Measurements from ENCODE around the gene TBC1D22A. TPM values are rescaled to one million over a fixed set of nuclear protein-coding genes. Genes with fewer than 3 reads are reported as not detected.

The TBC1D22A gene
- total and polyA plus RNA-seq, 2 donors: 11.8 to 25.7 TPM

DNA sequence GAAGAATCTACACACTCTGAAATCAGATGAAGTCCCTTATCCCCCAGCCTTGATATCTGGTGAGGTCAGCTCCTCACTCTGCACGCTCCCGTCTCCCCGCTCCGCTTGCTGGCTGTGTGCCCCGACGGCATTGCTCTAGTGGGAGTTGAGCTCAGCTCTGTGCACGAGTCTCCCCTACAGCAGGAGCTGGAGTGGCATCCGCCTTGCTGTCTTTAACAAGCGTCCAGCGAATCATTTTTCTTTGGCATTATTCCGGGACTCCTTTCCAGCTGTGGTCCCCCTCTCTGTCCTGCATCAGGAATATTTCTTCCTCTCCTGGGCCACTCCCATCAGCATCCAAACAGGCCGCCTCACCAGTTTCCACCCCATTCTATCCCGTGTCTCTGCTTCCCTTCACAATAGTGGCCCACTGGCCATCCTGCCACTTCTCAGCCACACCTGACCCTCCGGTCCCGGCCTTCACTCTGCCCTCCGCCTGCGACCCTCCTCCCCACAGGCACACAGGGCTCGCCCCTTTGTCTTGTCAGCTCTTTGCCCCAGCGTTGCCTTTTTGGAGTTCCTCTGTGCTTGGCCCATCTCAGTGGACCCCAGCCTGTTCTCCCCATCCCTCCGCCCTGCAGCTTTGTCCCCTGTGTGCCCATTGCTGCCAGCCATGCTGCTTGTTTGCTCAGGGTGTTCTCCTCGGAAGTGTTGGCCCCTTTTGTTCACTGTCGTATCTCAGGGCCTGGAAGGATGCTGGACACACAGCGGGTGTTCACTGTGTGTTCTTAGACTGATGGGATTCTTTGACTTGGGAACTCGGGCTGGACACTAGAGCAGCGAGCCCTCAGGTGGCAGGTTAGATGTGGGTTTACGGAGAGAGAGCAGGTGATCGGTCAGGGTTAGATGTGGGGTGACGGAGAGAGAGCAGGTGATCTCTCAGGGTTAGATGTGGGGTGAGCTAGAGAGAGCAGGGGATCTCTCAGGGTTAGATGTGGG lies 441.8 kb downstream of the TBC1D22A start:
- Histone ChIP-seq H3K36me3 (ENCODE audit: control insufficient read depth in 2 of 2, insufficient read depth in 2 of 2, low read length in 1 of 2) (no peaks in the 10 kb centered on the region), H3K27me3 (ENCODE audit: control insufficient read depth in 2 of 2, insufficient read depth in 1 of 2, low read length in 1 of 2) (no peaks in the 10 kb centered on the region), H3K27ac (ENCODE audit: low read depth in 1 of 2, low read length in 1 of 2) (no peak overlapping the region), H3K4me3 (ENCODE audit: low read length in 2 of 2) (no peak overlapping the region), H3K9me3 (ENCODE audit: control insufficient read depth in 2 of 2, insufficient read depth in 1 of 2, low read length in 1 of 2) (no peaks in the 10 kb centered on the region), H3K4me1 (ENCODE audit: control insufficient read depth in 2 of 2, insufficient read depth in 2 of 2, low read length in 2 of 2) (no peaks in the 10 kb centered on the region)
- DNase-seq (ENCODE audit: low read depth in 6 of 9, low spot score in 9 of 9): no peak
- WGBS: 88% methylated on average over 28 of the region's 28 CpGs

- no peaks in the 10 kb centered on the region for H3K36me3 ChIP-seq (ENCODE audit: control insufficient read depth in 2 of 2, insufficient read depth in 2 of 2, low read length in 1 of 2)
- no peaks in the 10 kb centered on the region for H3K27me3 ChIP-seq (ENCODE audit: control insufficient read depth in 2 of 2, insufficient read depth in 1 of 2, low read length in 1 of 2)
- DNase-seq (ENCODE audit: low read depth in 6 of 9, low spot score in 9 of 9): no peak
- H3K4me1 ChIP-seq (ENCODE audit: control insufficient read depth in 2 of 2, insufficient read depth in 2 of 2, low read length in 2 of 2): no peaks in the 10 kb centered on the region
- H3K27ac ChIP-seq (ENCODE audit: low read depth in 1 of 2, low read length in 1 of 2): no peak overlapping the region
- H3K9me3 ChIP-seq (ENCODE audit: control insufficient read depth in 2 of 2, insufficient read depth in 1 of 2, low read length in 1 of 2): no peaks in the 10 kb centered on the region
- WGBS: 96% methylated on average over 13 of the region's 13 CpGs
- H3K4me3 ChIP-seq (ENCODE audit: low read length in 2 of 2): no peak overlapping the region
Observed at GRCh38 chr22:47205081-47205491, 442.6 kb downstream of the TBC1D22A start.

DNA sequence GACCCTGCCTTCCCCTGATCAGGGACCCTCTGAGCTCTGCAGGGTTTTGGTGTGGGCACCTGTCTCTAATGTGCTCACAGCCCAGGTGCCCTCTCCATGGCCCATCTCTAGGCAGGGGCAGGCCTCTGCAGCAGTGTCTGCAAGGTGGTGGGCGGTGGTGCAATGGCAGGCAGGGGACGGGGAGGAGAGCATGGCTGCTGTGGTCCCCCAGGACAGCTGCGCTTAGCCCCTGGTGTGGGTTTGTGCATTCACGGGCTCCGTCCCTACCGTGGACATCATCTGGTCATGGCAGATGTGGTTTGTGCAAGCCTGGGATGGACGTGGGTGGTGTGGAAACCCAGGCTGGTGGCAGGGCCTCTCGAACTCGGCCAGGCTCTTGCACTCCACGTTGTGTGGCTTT lies 443.1 kb downstream of the TBC1D22A start:
- DNase-seq (ENCODE audit: low read depth in 6 of 9, low spot score in 9 of 9): no peak
- no peak overlapping the region for H3K4me3 ChIP-seq (ENCODE audit: low read length in 2 of 2)
- no peaks in the 10 kb centered on the region for H3K4me1 ChIP-seq (ENCODE audit: control insufficient read depth in 2 of 2, insufficient read depth in 2 of 2, low read length in 2 of 2)
- no peak overlapping the region for H3K27ac ChIP-seq (ENCODE audit: low read depth in 1 of 2, low read length in 1 of 2)
- no peaks in the 10 kb centered on the region for H3K27me3 ChIP-seq (ENCODE audit: control insufficient read depth in 2 of 2, insufficient read depth in 1 of 2, low read length in 1 of 2)
- WGBS: 89% methylated on average over 10 of the region's 10 CpGs
- H3K36me3 ChIP-seq (ENCODE audit: control insufficient read depth in 2 of 2, insufficient read depth in 2 of 2, low read length in 1 of 2): no peaks in the 10 kb centered on the region
- no peaks in the 10 kb centered on the region for H3K9me3 ChIP-seq (ENCODE audit: control insufficient read depth in 2 of 2, insufficient read depth in 1 of 2, low read length in 1 of 2)

GRCh38 chr22:47206164-47206563 lies 443.7 kb downstream of the TBC1D22A start:
- Histone ChIP-seq H3K27me3 (ENCODE audit: control insufficient read depth in 2 of 2, insufficient read depth in 1 of 2, low read length in 1 of 2) (no peaks in the 10 kb centered on the region), H3K36me3 (ENCODE audit: control insufficient read depth in 2 of 2, insufficient read depth in 2 of 2, low read length in 1 of 2) (no peaks in the 10 kb centered on the region), H3K4me1 (ENCODE audit: control insufficient read depth in 2 of 2, insufficient read depth in 2 of 2, low read length in 2 of 2) (no peaks in the 10 kb centered on the region), H3K27ac (ENCODE audit: low read depth in 1 of 2, low read length in 1 of 2) (no peak overlapping the region), H3K9me3 (ENCODE audit: control insufficient read depth in 2 of 2, insufficient read depth in 1 of 2, low read length in 1 of 2) (no peaks in the 10 kb centered on the region), H3K4me3 (ENCODE audit: low read length in 2 of 2) (no peak overlapping the region)
- no peak for DNase-seq (ENCODE audit: low read depth in 6 of 9, low spot score in 9 of 9)
- 96% methylated on average over 3 of the region's 3 CpGs for WGBS

DNA sequence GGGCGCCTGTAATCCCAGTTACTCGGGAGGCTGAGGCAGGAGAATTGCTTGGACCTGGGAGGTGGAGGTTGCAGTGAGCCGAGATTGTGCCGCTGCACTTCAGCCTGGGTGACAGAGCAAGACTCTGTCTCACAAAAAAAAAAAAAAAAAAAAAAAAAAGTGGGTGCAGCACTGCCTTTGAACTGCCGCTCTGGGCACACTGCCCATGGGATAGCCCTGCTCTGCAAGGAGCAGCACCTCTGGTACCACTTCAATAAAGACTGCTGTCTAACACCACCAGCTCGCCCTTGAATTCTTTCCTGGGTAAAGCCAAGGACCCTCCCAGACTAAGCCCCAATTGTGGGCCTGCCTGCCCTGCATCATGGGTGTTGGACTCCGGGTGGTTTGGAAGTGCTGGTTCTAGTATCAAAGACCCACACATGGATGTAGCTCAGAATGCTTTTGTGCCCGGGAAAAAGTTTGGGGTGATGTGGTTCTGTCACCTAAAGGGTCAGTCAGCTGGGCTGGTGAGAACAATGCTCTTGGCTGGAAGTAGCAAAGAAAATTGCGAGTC lies 444.3 kb downstream of the TBC1D22A start:
- H3K4me3 ChIP-seq (ENCODE audit: low read length in 2 of 2): no peak overlapping the region
- no peak overlapping the region for H3K27ac ChIP-seq (ENCODE audit: low read depth in 1 of 2, low read length in 1 of 2)
- H3K4me1 ChIP-seq (ENCODE audit: control insufficient read depth in 2 of 2, insufficient read depth in 2 of 2, low read length in 2 of 2): no peaks in the 10 kb centered on the region
- no peaks in the 10 kb centered on the region for H3K9me3 ChIP-seq (ENCODE audit: control insufficient read depth in 2 of 2, insufficient read depth in 1 of 2, low read length in 1 of 2)
- 95% methylated on average over 9 of the region's 9 CpGs for WGBS
- no peak for DNase-seq (ENCODE audit: low read depth in 6 of 9, low spot score in 9 of 9)
- H3K36me3 ChIP-seq (ENCODE audit: control insufficient read depth in 2 of 2, insufficient read depth in 2 of 2, low read length in 1 of 2): no peaks in the 10 kb centered on the region
- no peaks in the 10 kb centered on the region for H3K27me3 ChIP-seq (ENCODE audit: control insufficient read depth in 2 of 2, insufficient read depth in 1 of 2, low read length in 1 of 2)

- no peaks in the 10 kb centered on the region for H3K36me3 ChIP-seq (ENCODE audit: control insufficient read depth in 2 of 2, insufficient read depth in 2 of 2, low read length in 1 of 2)
- H3K27ac ChIP-seq (ENCODE audit: low read depth in 1 of 2, low read length in 1 of 2): no peak overlapping the region
- no peak for DNase-seq (ENCODE audit: low read depth in 6 of 9, low spot score in 9 of 9)
- H3K4me3 ChIP-seq (ENCODE audit: low read length in 2 of 2): no peak overlapping the region
- no peaks in the 10 kb centered on the region for H3K4me1 ChIP-seq (ENCODE audit: control insufficient read depth in 2 of 2, insufficient read depth in 2 of 2, low read length in 2 of 2)
- 94% methylated on average over 6 of the region's 6 CpGs for WGBS
- no peaks in the 10 kb centered on the region for H3K27me3 ChIP-seq (ENCODE audit: control insufficient read depth in 2 of 2, insufficient read depth in 1 of 2, low read length in 1 of 2)
- H3K9me3 ChIP-seq (ENCODE audit: control insufficient read depth in 2 of 2, insufficient read depth in 1 of 2, low read length in 1 of 2): no peaks in the 10 kb centered on the region
Observed at GRCh38 chr22:47207387-47207786, 444.9 kb downstream of the TBC1D22A start.

- Histone ChIP-seq H3K27ac (ENCODE audit: low read depth in 1 of 2, low read length in 1 of 2) (no peak overlapping the region), H3K4me3 (ENCODE audit: low read length in 2 of 2) (no peak overlapping the region), H3K9me3 (ENCODE audit: control insufficient read depth in 2 of 2, insufficient read depth in 1 of 2, low read length in 1 of 2) (no peaks in the 10 kb centered on the region), H3K4me1 (ENCODE audit: control insufficient read depth in 2 of 2, insufficient read depth in 2 of 2, low read length in 2 of 2) (no peaks in the 10 kb centered on the region), H3K27me3 (ENCODE audit: control insufficient read depth in 2 of 2, insufficient read depth in 1 of 2, low read length in 1 of 2) (no peaks in the 10 kb centered on the region), H3K36me3 (ENCODE audit: control insufficient read depth in 2 of 2, insufficient read depth in 2 of 2, low read length in 1 of 2) (no peaks in the 10 kb centered on the region)
- no peak for DNase-seq (ENCODE audit: low read depth in 6 of 9, low spot score in 9 of 9)
- WGBS: 88% methylated on average over 12 of the region's 12 CpGs
Observed at GRCh38 chr22:47207846-47208554, 445.6 kb downstream of the TBC1D22A start.

DNA sequence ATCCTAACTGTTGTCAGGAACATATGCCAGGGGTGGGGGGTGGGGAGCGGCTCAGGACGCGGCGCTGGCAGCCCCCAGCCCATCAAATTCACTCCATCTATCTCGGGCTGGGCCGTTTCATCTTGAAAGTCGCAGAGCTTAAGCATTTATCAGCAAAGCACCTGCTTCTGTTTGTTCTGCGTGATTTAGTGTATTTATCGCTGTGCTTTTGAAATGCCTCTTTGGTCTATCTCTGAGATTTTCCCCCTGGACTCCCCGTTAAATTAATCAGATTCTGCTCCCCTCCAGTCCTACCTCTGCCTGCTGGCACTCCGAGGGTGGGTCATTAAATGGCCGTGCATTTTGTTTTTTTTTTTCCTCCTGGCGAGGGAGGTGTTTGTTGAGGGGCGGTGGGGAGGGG lies 446.2 kb downstream of the TBC1D22A start:
- WGBS: 94% methylated on average over 14 of the region's 14 CpGs
- Histone ChIP-seq H3K27ac (ENCODE audit: low read depth in 1 of 2, low read length in 1 of 2) (no peak overlapping the region), H3K4me1 (ENCODE audit: control insufficient read depth in 2 of 2, insufficient read depth in 2 of 2, low read length in 2 of 2) (no peaks in the 10 kb centered on the region), H3K36me3 (ENCODE audit: control insufficient read depth in 2 of 2, insufficient read depth in 2 of 2, low read length in 1 of 2) (no peaks in the 10 kb centered on the region), H3K27me3 (ENCODE audit: control insufficient read depth in 2 of 2, insufficient read depth in 1 of 2, low read length in 1 of 2) (no peaks in the 10 kb centered on the region), H3K9me3 (ENCODE audit: control insufficient read depth in 2 of 2, insufficient read depth in 1 of 2, low read length in 1 of 2) (no peaks in the 10 kb centered on the region), H3K4me3 (ENCODE audit: low read length in 2 of 2) (no peak overlapping the region)
- DNase-seq (ENCODE audit: low read depth in 6 of 9, low spot score in 9 of 9): no peak

GRCh38 chr22:47209040-47209514 lies 446.6 kb downstream of the TBC1D22A start:
- WGBS: 95% methylated on average over 12 of the region's 12 CpGs
- Histone ChIP-seq H3K27me3 (ENCODE audit: control insufficient read depth in 2 of 2, insufficient read depth in 1 of 2, low read length in 1 of 2) (no peaks in the 10 kb centered on the region), H3K4me1 (ENCODE audit: control insufficient read depth in 2 of 2, insufficient read depth in 2 of 2, low read length in 2 of 2) (no peaks in the 10 kb centered on the region), H3K27ac (ENCODE audit: low read depth in 1 of 2, low read length in 1 of 2) (no peak overlapping the region), H3K9me3 (ENCODE audit: control insufficient read depth in 2 of 2, insufficient read depth in 1 of 2, low read length in 1 of 2) (no peaks in the 10 kb centered on the region), H3K36me3 (ENCODE audit: control insufficient read depth in 2 of 2, insufficient read depth in 2 of 2, low read length in 1 of 2) (no peaks in the 10 kb centered on the region), H3K4me3 (ENCODE audit: low read length in 2 of 2) (no peak overlapping the region)
- no peak for DNase-seq (ENCODE audit: low read depth in 6 of 9, low spot score in 9 of 9)
